ENCODE results near the gene RCVRN. TPM values are rescaled to one million over a fixed set of nuclear protein-coding genes. Genes with fewer than 3 reads are reported as not detected.

Gene RCVRN
- total RNA-seq, 1 experiment from 2014 or later: not detected

GRCh38 chr17:9872852-9873251, 32.2 kb downstream of the RCVRN start:
- no peak overlapping the region for H4K8ac ChIP-seq (replicated peaks; ENCODE audit: insufficient read length, low read depth, low read length)
- no peak overlapping the region for H3K23ac ChIP-seq (ENCODE audit: insufficient read length, low read depth, low read length)
- Mint-ChIP-seq H3K27me3 (ENCODE audit: low read depth) (peaks cover 6% of the 10 kb centered on the region), H3K9me3 (no peaks in the 10 kb centered on the region), H3K27ac (peak overlapping the region in 1 of 3 experiments; percentile 40; a peak in 1 of 7 replicates), H3K4me3 (no peak overlapping the region), H3K4me1 (peaks cover 11 to 13% of the 10 kb centered on the region in 2 experiments), H3K36me3 (ENCODE audit: insufficient read depth in 1 of 3, low read depth in 3 of 3) (no peaks in the 10 kb centered on the region)
- no peaks in the 10 kb centered on the region for H3K23me2 ChIP-seq (ENCODE audit: insufficient read length, low read depth, low read length, poor library complexity, severe bottlenecking)
- H4K5ac ChIP-seq (ENCODE audit: insufficient read length, low read depth, low read length): no peak overlapping the region
- H3K4me1 ChIP-seq (ENCODE audit: insufficient read depth, low read length): no peaks in the 10 kb centered on the region
- H3K14ac ChIP-seq (ENCODE audit: insufficient read depth, low read length): no peak overlapping the region
- H3K9ac ChIP-seq (ENCODE audit: extremely low read depth, insufficient read length, low read length): no peak overlapping the region
- no peak overlapping the region for H3K4ac ChIP-seq (ENCODE audit: low read depth, low read length)
- no peak overlapping the region for H2BK5ac ChIP-seq (ENCODE audit: insufficient read length, low read length)
- no peak overlapping the region for H3K27ac ChIP-seq (ENCODE audit: insufficient read length, low read depth, low read length)
- no peak overlapping the region for H2BK20ac ChIP-seq (ENCODE audit: low read depth, low read length, poor library complexity, severe bottlenecking)
- H2BK120ac ChIP-seq (ENCODE audit: low read depth, low read length, poor library complexity, severe bottlenecking): no peak overlapping the region
- TF ChIP-seq CTCF (conservative IDR thresholded peaks at IDR 0.05): no peak
- H3K9me3 ChIP-seq (ENCODE audit: control insufficient read depth, low read depth, low read length): no peaks in the 10 kb centered on the region
- no peak overlapping the region for H3K18ac ChIP-seq (ENCODE audit: insufficient read length, low read depth, low read length)
- H4K91ac ChIP-seq (ENCODE audit: insufficient read length, low read depth, low read length): no peak overlapping the region
- no peaks in the 10 kb centered on the region for H3K27me3 ChIP-seq (ENCODE audit: insufficient read depth, low read length)
- H2BK12ac ChIP-seq (ENCODE audit: insufficient read length, low read depth, low read length): no peak overlapping the region
- WGBS (ENCODE audit: extremely low coverage, insufficient read length, low lambda C conversion rate): no CpG with 5 or more reads among the region's 6 CpGs
- no peaks in the 10 kb centered on the region for H3K79me2 ChIP-seq (ENCODE audit: insufficient read depth, low read length)
- no peak overlapping the region for H2AK5ac ChIP-seq (ENCODE audit: insufficient read length, low read length)
- H3T11ph ChIP-seq (ENCODE audit: low read length): no peak overlapping the region
- H2BK15ac ChIP-seq (ENCODE audit: low read depth, low read length): no peak overlapping the region
- H3K4me2 ChIP-seq (ENCODE audit: insufficient read depth, insufficient read length, low read length): no peak overlapping the region
- no peak for DNase-seq
- H3K79me1 ChIP-seq (ENCODE audit: insufficient read depth, low read depth, low read length, poor library complexity, severe bottlenecking): no peaks in the 10 kb centered on the region
- no peak overlapping the region for H2AFZ ChIP-seq (ENCODE audit: low read length)
- no peaks in the 10 kb centered on the region for H4K20me1 ChIP-seq (ENCODE audit: control insufficient read depth, insufficient read depth, insufficient read length)
- H3K56ac ChIP-seq (ENCODE audit: insufficient read length, low read depth, low read length): no peak overlapping the region

Measured in H9 (cell line).